H9 (cell line): ENCODE measurements around the gene LPAR1. TPM values are rescaled to one million over a fixed set of nuclear protein-coding genes. Genes with fewer than 3 reads are reported as not detected.

Experiments used
- DNase-seq: peaks from one replicate; pipeline ENCODE4 v3.0.0-alpha.2; 2017
- H2AFZ ChIP-seq: one replicate; pipeline ENCODE4 v1.6.1; 2013; ENCODE audit warnings: mild to moderate bottlenecking, low read length, control low read depth, moderate library complexity
- H2AK5ac ChIP-seq: 2 replicates; pipeline ENCODE4 v1.6.1; 2013; ENCODE audit warnings: low read length, control low read depth, mixed read lengths; ENCODE audit not compliant: insufficient read length
- H2BK120ac ChIP-seq: one replicate; pipeline ENCODE4 v1.6.1; 2013; ENCODE audit warnings: low read depth, mild to moderate bottlenecking, low read length, control low read depth, inconsistent platforms; ENCODE audit not compliant: poor library complexity, severe bottlenecking
- H2BK12ac ChIP-seq: 2 replicates; pipeline ENCODE4 v1.6.1; 2013; ENCODE audit warnings: low read length, control low read depth, mixed read lengths, low read depth; ENCODE audit not compliant: insufficient read length
- H2BK15ac ChIP-seq: 2 replicates; pipeline ENCODE4 v1.6.1; 2013; ENCODE audit warnings: low read depth, low read length, control low read depth
- H2BK20ac ChIP-seq: one replicate; pipeline ENCODE4 v1.6.1; 2013; ENCODE audit warnings: low read depth, mild to moderate bottlenecking, low read length, control low read depth, inconsistent platforms; ENCODE audit not compliant: poor library complexity, severe bottlenecking
- H2BK5ac ChIP-seq: 2 replicates; pipeline ENCODE4 v1.6.1; 2013; ENCODE audit warnings: low read length, control low read depth, mixed read lengths; ENCODE audit not compliant: insufficient read length
- H3K14ac ChIP-seq: 2 replicates; pipeline ENCODE4 v1.6.1; 2013; ENCODE audit warnings: low read length, control low read depth; ENCODE audit not compliant: insufficient read depth
- H3K18ac ChIP-seq: 2 replicates; pipeline ENCODE4 v1.6.1; 2013; ENCODE audit warnings: low read depth, mild to moderate bottlenecking, mixed read lengths, low read length, control low read depth; ENCODE audit not compliant: insufficient read length
- H3K23ac ChIP-seq: 2 replicates; pipeline ENCODE4 v1.6.1; 2013; ENCODE audit warnings: low read length, control low read depth, mixed read lengths, low read depth; ENCODE audit not compliant: insufficient read length
- H3K23me2 ChIP-seq: 2 replicates; pipeline ENCODE4 v1.6.1; 2013; ENCODE audit warnings: low read depth, mild to moderate bottlenecking, mixed read lengths, low read length, control low read depth; ENCODE audit not compliant: insufficient read length, poor library complexity, severe bottlenecking
- H3K27ac ChIP-seq: 2 replicates; pipeline ENCODE4 v1.5.1; 2013; ENCODE audit warnings: low read length, control low read depth, mixed read lengths, low read depth; ENCODE audit not compliant: insufficient read length
- H3K27me3 ChIP-seq: 2 replicates; pipeline ENCODE4 v1.6.1; 2013; ENCODE audit warnings: low read length, control low read depth, inconsistent platforms; ENCODE audit not compliant: insufficient read depth
- H3K4ac ChIP-seq: 2 replicates; pipeline ENCODE4 v1.6.1; 2013; ENCODE audit warnings: low read depth, mild to moderate bottlenecking, control low read depth, inconsistent platforms, low read length, moderate library complexity
- H3K4me1 ChIP-seq: 2 replicates; pipeline ENCODE4 v1.6.1; 2013; ENCODE audit warnings: low read length, control low read depth, inconsistent platforms; ENCODE audit not compliant: insufficient read depth
- H3K4me2 ChIP-seq: 2 replicates; pipeline ENCODE4 v1.6.1; 2013; ENCODE audit warnings: low read length, control low read depth, mixed read lengths; ENCODE audit not compliant: insufficient read length, insufficient read depth
- H3K56ac ChIP-seq: 2 replicates; pipeline ENCODE4 v1.6.1; 2013; ENCODE audit warnings: low read depth, mild to moderate bottlenecking, mixed read lengths, low read length, control low read depth; ENCODE audit not compliant: insufficient read length
- H3K79me1 ChIP-seq: 2 replicates; pipeline ENCODE4 v1.6.1; 2013; ENCODE audit warnings: low read depth, mild to moderate bottlenecking, moderate library complexity, low read length, control low read depth, inconsistent platforms; ENCODE audit not compliant: insufficient read depth, poor library complexity, severe bottlenecking
- H3K79me2 ChIP-seq: 2 replicates; pipeline ENCODE4 v1.6.1; 2013; ENCODE audit warnings: low read length, control low read depth, inconsistent platforms; ENCODE audit not compliant: insufficient read depth
- H3K9ac ChIP-seq: 2 replicates; pipeline ENCODE4 v1.6.1; 2013; ENCODE audit warnings: low read length, control low read depth, mixed read lengths; ENCODE audit not compliant: insufficient read length; ENCODE audit errors: extremely low read depth
- H3K9me3 ChIP-seq: one replicate; pipeline ENCODE4 v1.6.1; 2013; ENCODE audit warnings: low read depth, low read length, inconsistent platforms; ENCODE audit not compliant: control insufficient read depth
- H3T11ph ChIP-seq: one replicate; pipeline ENCODE4 v1.6.1; 2013; ENCODE audit warnings: mild to moderate bottlenecking, low read length, control low read depth, inconsistent platforms
- H4K20me1 ChIP-seq: one replicate; pipeline ENCODE4 v1.6.1; 2013; ENCODE audit not compliant: control insufficient read depth, insufficient read length, insufficient read depth
- H4K5ac ChIP-seq: 2 replicates; pipeline ENCODE4 v1.6.1; 2013; ENCODE audit warnings: low read depth, mild to moderate bottlenecking, mixed read lengths, low read length, control low read depth; ENCODE audit not compliant: insufficient read length
- H4K8ac ChIP-seq: replicated peaks from 2 replicates; pipeline ENCODE4 v1.6.1; 2013; ENCODE audit warnings: low read length, control low read depth, mixed read lengths, low read depth; ENCODE audit not compliant: insufficient read length
- H4K91ac ChIP-seq: 2 replicates; pipeline ENCODE4 v1.6.1; 2013; ENCODE audit warnings: low read depth, mild to moderate bottlenecking, moderate library complexity, mixed read lengths, low read length, control low read depth; ENCODE audit not compliant: insufficient read length
- H3K27ac Mint-ChIP-seq, 3 experiments: 2 replicates in 2 of 3; 3 replicates in 1 of 3; pipeline ENCODE4 v1.8.0; 2020 to 2021; ENCODE audit warnings: mixed read lengths in 3 of 3, mild to moderate bottlenecking in 1 of 3, moderate library complexity in 1 of 3
- H3K27me3 Mint-ChIP-seq: 2 replicates; pipeline ENCODE4 v1.8.0; 2021; ENCODE audit warnings: low read depth, mild to moderate bottlenecking, moderate library complexity, mixed read lengths
- H3K36me3 Mint-ChIP-seq, 3 experiments: 2 replicates in 2 of 3; 3 replicates in 1 of 3; pipeline ENCODE4 v1.8.0; 2020 to 2021; ENCODE audit warnings: low read depth in 3 of 3, mixed read lengths in 3 of 3; ENCODE audit not compliant: insufficient read depth in 1 of 3
- H3K4me1 Mint-ChIP-seq, 2 experiments: 2 replicates each; pipeline ENCODE4 v1.8.0; 2020; ENCODE audit warnings: mixed read lengths in 2 of 2
- H3K4me3 Mint-ChIP-seq, 2 experiments: 2 replicates in 1 of 2; 3 replicates in 1 of 2; pipeline ENCODE4 v1.8.0; 2020 to 2021; ENCODE audit warnings: mild to moderate bottlenecking in 2 of 2, mixed read lengths in 2 of 2, moderate library complexity in 1 of 2
- H3K9me3 Mint-ChIP-seq, 2 experiments: 2 replicates in 1 of 2; 3 replicates in 1 of 2; pipeline ENCODE4 v1.8.0; 2020; ENCODE audit warnings: mild to moderate bottlenecking in 2 of 2, mixed read lengths in 2 of 2, moderate library complexity in 1 of 2
- WGBS: extraction: QIAGEN DNeasy Blood & Tissue Kit; methylation state at CpG from one replicate; pipeline ENCODE4 v1.1.7; 2013; ENCODE audit warnings: missing lambda C conversion rate, low lambda C conversion rate, mixed read lengths; ENCODE audit not compliant: insufficient read length; ENCODE audit errors: extremely low coverage; 5-methylcytosine and 5-hydroxymethylcytosine counted together
- total RNA-seq: library from RNA; stranded (reverse); gene quantifications from 2 replicates; pipeline ENCODE4 v1.2.1, GENCODE V29; 2021
- TF ChIP-seq, protein P1 (sequence below): fragments of 200-600 bp; sonication (generic); conservative IDR thresholded peaks from 3 replicates; pipeline ENCODE4 v1.8.0; 2021; ENCODE audit warnings: antibody characterized with exemption, mild to moderate bottlenecking

The LPAR1 gene
- total RNA-seq, 1 experiment from 2014 or later: 1.3 TPM

DNA sequence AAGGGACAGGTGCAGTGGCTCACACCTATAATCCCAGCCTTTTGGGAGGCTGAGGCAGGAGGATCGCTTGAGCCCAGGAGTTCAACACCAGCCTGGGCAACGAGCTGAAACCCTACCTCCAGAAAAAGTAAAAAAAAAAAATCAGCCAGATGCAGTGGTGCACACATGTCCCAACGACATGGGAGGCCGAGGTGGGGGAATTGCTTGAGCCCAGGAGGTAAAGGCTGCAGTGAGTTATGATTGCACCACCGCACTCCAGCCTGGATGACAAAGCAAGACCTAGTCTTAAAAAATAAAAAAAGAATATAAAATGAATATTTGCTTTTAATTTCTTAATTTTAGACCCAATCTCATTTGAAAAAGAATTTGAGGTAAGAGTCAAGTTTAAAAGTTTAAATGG, 143.5 kb downstream of the LPAR1 start:
- Mint-ChIP-seq H3K4me1 (peaks cover 0 to 10% of the 10 kb centered on the region in 2 experiments; a peak in 1 of 4 replicates), H3K4me3 (no peak overlapping the region), H3K9me3 (peaks cover 9 to 10% of the 10 kb centered on the region in 2 experiments), H3K36me3 (peaks cover 6 to 12% (median 9%) of the 10 kb centered on the region in 3 experiments), H3K27me3 (no peaks in the 10 kb centered on the region), H3K27ac (no peak overlapping the region)
- Histone ChIP-seq H3K27me3 (no peaks in the 10 kb centered on the region), H2BK20ac (no peak overlapping the region), H3T11ph (no peak overlapping the region), H3K23ac (no peak overlapping the region), H4K91ac (no peak overlapping the region), H3K23me2 (no peaks in the 10 kb centered on the region), H2BK12ac (no peak overlapping the region), H4K8ac (no peak overlapping the region), H4K20me1 (no peaks in the 10 kb centered on the region), H4K5ac (no peak overlapping the region), H3K56ac (no peak overlapping the region), H3K4ac (no peak overlapping the region), H3K9me3 (no peaks in the 10 kb centered on the region), H3K27ac (no peak overlapping the region), H3K9ac (no peak overlapping the region), H2BK5ac (no peak overlapping the region), H2BK120ac (no peak overlapping the region), H2AK5ac (no peak overlapping the region), H3K79me1 (no peaks in the 10 kb centered on the region), H2BK15ac (no peak overlapping the region), H3K14ac (no peak overlapping the region), H2AFZ (no peak overlapping the region), H3K79me2 (no peaks in the 10 kb centered on the region), H3K4me1 (no peaks in the 10 kb centered on the region), H3K4me2 (no peak overlapping the region), H3K18ac (no peak overlapping the region)
- TF ChIP-seq, protein P1, sequence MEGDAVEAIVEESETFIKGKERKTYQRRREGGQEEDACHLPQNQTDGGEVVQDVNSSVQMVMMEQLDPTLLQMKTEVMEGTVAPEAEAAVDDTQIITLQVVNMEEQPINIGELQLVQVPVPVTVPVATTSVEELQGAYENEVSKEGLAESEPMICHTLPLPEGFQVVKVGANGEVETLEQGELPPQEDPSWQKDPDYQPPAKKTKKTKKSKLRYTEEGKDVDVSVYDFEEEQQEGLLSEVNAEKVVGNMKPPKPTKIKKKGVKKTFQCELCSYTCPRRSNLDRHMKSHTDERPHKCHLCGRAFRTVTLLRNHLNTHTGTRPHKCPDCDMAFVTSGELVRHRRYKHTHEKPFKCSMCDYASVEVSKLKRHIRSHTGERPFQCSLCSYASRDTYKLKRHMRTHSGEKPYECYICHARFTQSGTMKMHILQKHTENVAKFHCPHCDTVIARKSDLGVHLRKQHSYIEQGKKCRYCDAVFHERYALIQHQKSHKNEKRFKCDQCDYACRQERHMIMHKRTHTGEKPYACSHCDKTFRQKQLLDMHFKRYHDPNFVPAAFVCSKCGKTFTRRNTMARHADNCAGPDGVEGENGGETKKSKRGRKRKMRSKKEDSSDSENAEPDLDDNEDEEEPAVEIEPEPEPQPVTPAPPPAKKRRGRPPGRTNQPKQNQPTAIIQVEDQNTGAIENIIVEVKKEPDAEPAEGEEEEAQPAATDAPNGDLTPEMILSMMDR: no peak
- DNase-seq: no peak
- no CpG with 5 or more reads among the region's 5 CpGs for WGBS
